Vein endothelial cell (primary cell): ENCODE measurements around the gene NPY1R. TPM values are rescaled to one million over a fixed set of nuclear protein-coding genes. Genes with fewer than 3 reads are reported as not detected.

Experiments used
- total RNA-seq: library from RNA; depleted of rRNA; stranded (reverse); fragments of >200 nt; gene quantifications from 2 replicates; pipeline ENCODE4 v1.2.3, GENCODE V29; 2012

The NPY1R gene
- total RNA-seq, result not detected in 2 replicates

DNA sequence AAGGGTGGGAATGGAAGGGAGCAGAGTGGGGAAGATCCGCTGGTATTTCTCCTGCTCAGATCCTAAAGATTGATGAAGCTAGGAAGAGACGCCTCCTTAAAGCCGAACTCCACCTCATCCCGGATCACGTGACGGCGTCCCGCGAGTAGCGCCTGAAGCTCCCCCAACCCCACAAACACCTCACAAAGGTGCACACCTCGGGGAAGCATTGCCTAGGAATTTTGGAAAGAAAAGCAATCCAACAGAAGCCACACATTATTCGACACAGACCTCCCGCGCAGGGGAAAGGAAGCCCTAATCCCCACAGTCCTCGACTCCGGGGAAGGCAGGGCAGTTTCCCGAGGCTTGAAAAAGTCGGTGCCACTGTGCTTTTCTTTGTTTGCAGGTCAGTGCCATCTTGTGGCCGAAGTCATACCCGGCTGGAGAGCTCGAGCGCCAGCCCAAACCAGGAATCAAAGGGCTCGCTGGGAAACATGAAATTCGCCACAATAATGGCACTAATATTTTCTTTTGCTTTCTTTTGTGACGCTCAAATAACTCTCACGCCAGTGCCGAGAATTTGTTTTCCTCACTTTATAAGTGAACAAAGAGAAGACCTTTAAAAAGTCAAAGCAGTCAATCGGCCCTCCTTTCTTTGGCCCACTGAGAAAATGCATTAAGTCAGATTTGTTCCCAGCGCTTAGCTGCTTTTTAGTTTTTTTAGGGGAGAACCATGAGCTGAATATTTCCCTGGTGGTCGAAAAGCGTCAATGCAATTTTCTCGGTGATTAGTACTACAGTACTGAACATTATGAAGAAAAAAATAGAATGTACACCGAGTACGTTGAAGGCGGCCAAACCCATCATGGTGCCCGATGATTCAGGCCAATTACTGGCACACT is at the start of gene NPY1R:
Gene NPY1R, minus strand, starts transcription at position 71 of the 881 bp plus-strand sequence. CDS start 6,042 bp downstream, outside the sequence.

DNA sequence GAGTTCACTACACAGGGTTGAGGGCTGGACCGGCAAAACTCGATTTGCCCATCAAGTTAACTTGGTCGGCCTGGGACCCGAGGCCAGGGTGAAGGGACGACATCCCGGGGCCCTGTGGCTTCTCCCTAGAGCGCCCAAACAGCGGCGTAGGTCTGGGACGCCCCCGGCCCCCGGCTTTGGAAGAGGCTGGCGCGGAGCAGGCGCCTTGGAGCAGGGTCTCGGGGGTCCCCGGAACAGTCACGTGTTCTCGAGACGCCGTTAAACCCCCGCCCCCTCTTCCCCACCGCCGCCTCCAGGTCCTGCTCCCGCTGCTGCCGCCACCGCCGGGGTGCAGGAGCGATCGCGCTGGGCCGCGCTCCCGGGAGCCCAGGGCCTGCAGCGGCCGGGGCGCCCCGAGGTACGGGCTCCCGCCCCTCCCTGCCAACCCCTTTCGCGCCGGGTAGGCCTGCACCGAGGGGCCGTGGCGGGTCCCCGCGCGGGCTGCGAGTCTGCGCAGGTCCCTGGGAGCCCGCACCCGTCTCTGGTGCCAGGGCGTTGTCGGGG is 11.3 kb upstream of the NPY1R start, which contains the start of gene NPY5R:
Gene NPY5R, plus strand, starts transcription at position 289 of the 543 bp plus-strand sequence. CDS start 6,382 bp downstream, outside the sequence.

Other genes with a start within 250 kb of the NPY1R start
- 10.1 and 13.5 TPM in 2 replicates for gene NAF1, start 165.7 kb downstream of the NPY1R start, total RNA-seq
- gene NPY5R, start 11.3 kb upstream of the NPY1R start, total RNA-seq, result not detected in 2 replicates
- gene TKTL2, start 141.2 kb upstream of the NPY1R start, total RNA-seq, result not detected in 2 replicates
- 36.5 and 36.9 TPM in 2 replicates for gene TMA16, start 162.1 kb upstream of the NPY1R start, total RNA-seq